HepG2 (cell line): ENCODE data around the gene METTL4. TPM values are rescaled to one million over a fixed set of nuclear protein-coding genes. Genes with fewer than 3 reads are reported as not detected.

Source experiments
- ATAC-seq: fragments of 200-7000 bp; cut with Tn5 transposase; 3 replicates; pipeline ENCODE4 v1.9.1; 2020; ENCODE audit warnings: mild to moderate bottlenecking, moderate library complexity
- BruUV-seq: library from RNA; stranded (reverse); fragments of 400-500 nt; replicated peaks from 2 replicates; lab custom pipeline; 2021; lab: Mats Ljungman, UMichigan
- CTCF ChIA-PET: fragments of 300-600 bp; formaldehyde crosslinking; extraction: SDS; loops from one replicate; lab custom pipeline; 2021; ENCODE audit warnings: low total read pairs, inconsistent platforms, low intra/inter-chr PET ratio; lab: Yijun Ruan, JAX
- POLR2A ChIA-PET: fragments of 350-600 bp; sonication (Branson Sonifier 250); formaldehyde crosslinking; loops from one replicate; lab custom pipeline; 2020; ENCODE audit warnings: antibody characterized with exemption, inconsistent platforms; lab: Yijun Ruan, JAX
- DNase-seq: peaks from one replicate; pipeline ENCODE4 v3.0.0-alpha.2; 2015; ENCODE audit warnings: low spot score
- FAIRE-seq: peaks from 3 replicates; lab custom pipeline; 2011; peaks lifted over from hg19 to GRCh38; lab: Jason Lieb, UNC
- H2AFZ ChIP-seq: one replicate; pipeline ENCODE4 v1.6.1; 2011; ENCODE audit warnings: low read length, inconsistent platforms
- H3K27ac ChIP-seq: fragments of 300-600 bp; 3 replicates; pipeline ENCODE4 v1.8.0; 2011; ENCODE audit warnings: mixed run types, mild to moderate bottlenecking, mixed read lengths, low read length, inconsistent platforms; ENCODE audit not compliant: insufficient read depth; ENCODE audit errors: extremely low read length
- H3K27me3 ChIP-seq, 2 experiments: fragments of 200-600 bp in 1 of 2; 2 replicates in 1 of 2; 3 replicates in 1 of 2; pipeline versions ENCODE4 v1.6.0 to v1.8.0; 2011; ENCODE audit warnings: low read length in 2 of 2, mild to moderate bottlenecking in 2 of 2, moderate library complexity in 2 of 2, inconsistent platforms in 1 of 2; ENCODE audit not compliant: insufficient read depth in 2 of 2, control insufficient read depth in 1 of 2
- H3K36me3 ChIP-seq, 2 experiments: fragments of 200-600 bp in 1 of 2; replicated peaks in 1 of 2; 2 replicates in 1 of 2; 3 replicates in 1 of 2; pipeline versions ENCODE4 v1.5.1 to v1.8.0; 2011; ENCODE audit warnings: low read length in 2 of 2, inconsistent platforms in 1 of 2; ENCODE audit not compliant: insufficient read depth in 2 of 2, control insufficient read depth in 1 of 2
- H3K4me1 ChIP-seq: 2 replicates; pipeline ENCODE4 v1.5.1; 2012; ENCODE audit warnings: low read length, inconsistent platforms; ENCODE audit not compliant: insufficient read depth
- H3K4me2 ChIP-seq: 2 replicates; pipeline ENCODE4 v1.6.0; 2011; ENCODE audit warnings: low read depth, low read length, inconsistent platforms
- H3K4me3 ChIP-seq, 3 experiments: fragments of 200-600 bp in 1 of 3; sonication (generic), shearing (Covaris generic) in 1 of 3; replicated peaks in 1 of 3; 2 replicates each; pipeline ENCODE4 v1.5.1; 2011 to 2016; ENCODE audit warnings: low read length in 3 of 3, inconsistent platforms in 2 of 3, low read depth in 2 of 3, mild to moderate bottlenecking in 2 of 3, control low read depth in 1 of 3, mixed read lengths in 1 of 3; ENCODE audit not compliant: insufficient read depth in 1 of 3
- H3K79me2 ChIP-seq: one replicate; pipeline ENCODE4 v1.6.1; 2011; ENCODE audit warnings: low read length, inconsistent platforms; ENCODE audit not compliant: insufficient read depth
- H3K9ac ChIP-seq: 2 replicates; pipeline ENCODE4 v1.6.0; 2011; ENCODE audit warnings: mild to moderate bottlenecking, low read depth, low read length, inconsistent platforms; ENCODE audit not compliant: insufficient read depth
- H3K9me3 ChIP-seq: 2 replicates; pipeline ENCODE4 v1.5.1; 2012; ENCODE audit warnings: mild to moderate bottlenecking, low read length
- H4K20me1 ChIP-seq: 2 replicates; pipeline ENCODE4 v1.6.0; 2011; ENCODE audit warnings: inconsistent platforms, mild to moderate bottlenecking, low read length, moderate library complexity; ENCODE audit not compliant: insufficient read depth
- CBX5 ChIP-seq: sonication (generic); formaldehyde crosslinking; IDR thresholded peaks from 2 replicates; pipeline ENCODE4 v1.4.0; 2020; ENCODE audit warnings: missing genetic modification reagents, borderline replicate concordance
- PHB2 ChIP-seq: fragments of 450-650 bp; IDR thresholded peaks from 2 replicates; pipeline ENCODE4 v1.6.1; 2018; ENCODE audit not compliant: partially characterized antibody
- SMARCE1 ChIP-seq: fragments of 450-650 bp; IDR thresholded peaks from 2 replicates; pipeline ENCODE4 v1.6.1; 2017; ENCODE audit warnings: borderline replicate concordance
- ZFAT ChIP-seq: sonication (generic); formaldehyde crosslinking; conservative IDR thresholded peaks from 2 replicates; pipeline ENCODE4 v1.8.1; 2023; ENCODE audit warnings: missing genetic modification reagents, inconsistent platforms
- ZNF678 ChIP-seq: sonication (generic); formaldehyde crosslinking; IDR thresholded peaks from 2 replicates; pipeline ENCODE4 v1.4.0; 2020; ENCODE audit warnings: mild to moderate bottlenecking, missing genetic modification reagents
- WGBS: methylation state at CpG from one replicate; pipeline ENCODE4 v1.1.6; 2017; ENCODE audit warnings: low lambda C conversion rate; 5-methylcytosine and 5-hydroxymethylcytosine counted together
- in situ Hi-C: cut with HindIII; loops from 2 replicates; pipeline ENCODE4 v1.10.0; 2017; ENCODE audit warnings: low pct_unique_long_range_greater_than_20kb; ENCODE audit not compliant: extremely low pct_ligation_motif_present
- intact Hi-C: fragments of 100-400 bp; cut with micrococcal nuclease; formaldehyde crosslinking; loops from one replicate; pipeline ENCODE4 v1.10.0; 2022; ENCODE audit not compliant: unreplicated experiment
- polyA plus RNA-seq, 8 experiments: library from polyadenylated mRNA; depleted of rRNA in 3 of 8; stranded (reverse) in 7 of 8; unstranded in 1 of 8; fragments of >200 nt; fragmentation: Illumina TruSeq in 4 of 8; extraction: Trizol in 4 of 8; gene quantifications; 2 replicates each; pipeline versions ENCODE4 v1.2.1 to v1.2.3, GENCODE V29; 2011 to 2016; ENCODE audit warnings: low read depth in 4 of 8, missing spikeins in 1 of 8, mixed read lengths in 1 of 8; ENCODE audit not compliant: insufficient read depth in 1 of 8
- total RNA-seq, 5 experiments: library from RNA; depleted of rRNA; stranded (reverse); fragments of >200 nt; fragmentation: Illumina TruSeq; extraction: Trizol; gene quantifications; 2 replicates each; pipeline ENCODE4 v1.2.3, GENCODE V29; 2016; ENCODE audit warnings: low read depth in 1 of 5
- TF ChIP-seq, protein P1 (sequence below), 2 experiments: fragments of 450-650 bp in 1 of 2; sonication (generic) in 1 of 2; formaldehyde crosslinking in 1 of 2; IDR thresholded peaks; 2 replicates each; pipeline versions ENCODE4 v1.6.1 to v1.8.0; 2016 to 2022; ENCODE audit warnings: antibody characterized with exemption in 1 of 2, mild to moderate bottlenecking in 1 of 2, missing genetic modification reagents in 1 of 2

The METTL4 gene
- total and polyA plus RNA-seq, 2 of the 13 experiments (the other 11 are each of a cell fraction or from before 2014, with no cell fraction given): 6.8 to 8.1 TPM

DNA sequence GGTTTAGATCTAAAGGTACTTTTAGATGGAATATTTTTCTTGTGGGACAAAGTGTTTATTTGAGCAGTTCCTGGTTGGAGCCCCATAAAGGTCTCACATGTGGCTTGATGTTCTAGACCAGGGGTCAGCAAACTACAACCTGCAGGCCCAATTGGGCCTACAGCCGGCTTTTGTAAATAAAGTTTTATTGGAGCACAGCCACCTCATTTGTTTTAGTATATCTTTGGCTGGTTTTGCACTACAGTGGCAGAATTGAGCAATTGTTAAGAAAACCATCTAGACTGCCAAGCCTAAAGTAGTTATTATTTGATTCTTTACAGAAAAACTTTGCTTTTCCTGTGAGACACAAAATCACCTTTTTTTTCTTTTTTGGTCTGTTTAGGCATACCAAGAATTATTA lies 41.7 kb upstream of the METTL4 start:
- Histone ChIP-seq H3K4me1 (no peaks in the 10 kb centered on the region), H3K9ac (no peak overlapping the region), H3K9me3 (no peaks in the 10 kb centered on the region), H3K27ac (no peak overlapping the region), H3K36me3 (peaks cover 5 to 33% of the 10 kb centered on the region in 2 experiments; a peak in 4 of 5 replicates), H3K27me3 (no peaks in the 10 kb centered on the region; a peak in 1 of 5 replicates)
- CTCF ChIA-PET: no interaction called here
- no peak for DNase-seq
- intact Hi-C loops: no loop called here
- no TSS peak for BruUV-seq
- TF ChIP-seq, protein P1, sequence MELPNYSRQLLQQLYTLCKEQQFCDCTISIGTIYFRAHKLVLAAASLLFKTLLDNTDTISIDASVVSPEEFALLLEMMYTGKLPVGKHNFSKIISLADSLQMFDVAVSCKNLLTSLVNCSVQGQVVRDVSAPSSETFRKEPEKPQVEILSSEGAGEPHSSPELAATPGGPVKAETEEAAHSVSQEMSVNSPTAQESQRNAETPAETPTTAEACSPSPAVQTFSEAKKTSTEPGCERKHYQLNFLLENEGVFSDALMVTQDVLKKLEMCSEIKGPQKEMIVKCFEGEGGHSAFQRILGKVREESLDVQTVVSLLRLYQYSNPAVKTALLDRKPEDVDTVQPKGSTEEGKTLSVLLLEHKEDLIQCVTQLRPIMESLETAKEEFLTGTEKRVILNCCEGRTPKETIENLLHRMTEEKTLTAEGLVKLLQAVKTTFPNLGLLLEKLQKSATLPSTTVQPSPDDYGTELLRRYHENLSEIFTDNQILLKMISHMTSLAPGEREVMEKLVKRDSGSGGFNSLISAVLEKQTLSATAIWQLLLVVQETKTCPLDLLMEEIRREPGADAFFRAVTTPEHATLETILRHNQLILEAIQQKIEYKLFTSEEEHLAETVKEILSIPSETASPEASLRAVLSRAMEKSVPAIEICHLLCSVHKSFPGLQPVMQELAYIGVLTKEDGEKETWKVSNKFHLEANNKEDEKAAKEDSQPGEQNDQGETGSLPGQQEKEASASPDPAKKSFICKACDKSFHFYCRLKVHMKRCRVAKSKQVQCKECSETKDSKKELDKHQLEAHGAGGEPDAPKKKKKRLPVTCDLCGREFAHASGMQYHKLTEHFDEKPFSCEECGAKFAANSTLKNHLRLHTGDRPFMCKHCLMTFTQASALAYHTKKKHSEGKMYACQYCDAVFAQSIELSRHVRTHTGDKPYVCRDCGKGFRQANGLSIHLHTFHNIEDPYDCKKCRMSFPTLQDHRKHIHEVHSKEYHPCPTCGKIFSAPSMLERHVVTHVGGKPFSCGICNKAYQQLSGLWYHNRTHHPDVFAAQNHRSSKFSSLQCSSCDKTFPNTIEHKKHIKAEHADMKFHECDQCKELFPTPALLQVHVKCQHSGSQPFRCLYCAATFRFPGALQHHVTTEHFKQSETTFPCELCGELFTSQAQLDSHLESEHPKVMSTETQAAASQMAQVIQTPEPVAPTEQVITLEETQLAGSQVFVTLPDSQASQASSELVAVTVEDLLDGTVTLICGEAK (IDR thresholded peaks at IDR 0.05): no peak
- TF ChIP-seq, protein P1 (CRISPR knock-in tag; IDR thresholded peaks at IDR 0.05): 0 out of 2 replicates have a peak, but pooled peaks have one; percentile 42
- TF ChIP-seq SMARCE1: no peak
- TF ChIP-seq ZFAT: no peak
- TF ChIP-seq ZNF678 (CRISPR knock-in tag): no peak
- no peak for TF ChIP-seq PHB2
- TF ChIP-seq CBX5 (CRISPR knock-in tag): no peak
- TF ChIP-seq, all 625 proteins: peak for 1
- Histone ChIP-seq H3K4me3 (no peak overlapping the region), H3K4me2 (no peak overlapping the region), H2AFZ (no peak overlapping the region), H3K79me2 (no peaks in the 10 kb centered on the region), H4K20me1 (no peaks in the 10 kb centered on the region)
- in situ Hi-C loops: no loop called here
- POLR2A ChIA-PET: no interaction called here
- FAIRE-seq (no peak), ATAC-seq (no peak)
- WGBS: 89% methylated on average over 1 of the region's 1 CpG
